Stimulated activated naive CD4-positive, alpha-beta T cell (primary cell): ENCODE data around the gene MPP2.

Source experiments
- DNase-seq, 6 experiments: peaks; one replicate each; lab custom pipeline; 2025; lab: John Stamatoyannopoulos, UW

MPP2 gene

GRCh38 chr17:43931062-43931571 is 23.8 kb upstream of the MPP2 start:
- DNase-seq, result no peak

- DNase-seq, result no peak
These were observed 21.3 kb upstream of the MPP2 start for GRCh38 chr17:43928609-43929008.

- peak in 3 of 6 experiments; percentile 18 to 34 (median 19) for DNase-seq
These were observed 20.6 kb upstream of the MPP2 start for GRCh38 chr17:43927929-43928328.

GRCh38 chr17:43927060-43927864 is 19.9 kb upstream of the MPP2 start:
- DNase-seq, result peak in 1 of 6 experiments; percentile 17

- no peak for DNase-seq
These were observed 17.2 kb upstream of the MPP2 start for GRCh38 chr17:43924558-43924957.

GRCh38 chr17:43920500-43921095 is 13.3 kb upstream of the MPP2 start:
- no peak for DNase-seq

GRCh38 chr17:43918026-43918389 is 10.7 kb upstream of the MPP2 start:
- DNase-seq, result no peak

GRCh38 chr17:43917348-43918025 is 10.2 kb upstream of the MPP2 start:
- peak; percentile 19 to 71 (median 38) for DNase-seq

- no peak for DNase-seq
These were observed 9.6 kb upstream of the MPP2 start for GRCh38 chr17:43917016-43917347.

- DNase-seq, result no peak
These were observed 9.0 kb upstream of the MPP2 start for GRCh38 chr17:43916385-43916784.

- DNase-seq, result no peak
These were observed 8.2 kb upstream of the MPP2 start for GRCh38 chr17:43915559-43915958.

- DNase-seq, result no peak
These were observed 7.1 kb upstream of the MPP2 start for GRCh38 chr17:43914451-43914850.

- DNase-seq, result no peak
These were observed 6.2 kb upstream of the MPP2 start for GRCh38 chr17:43913584-43913983.

- no peak for DNase-seq
These were observed 5.4 kb upstream of the MPP2 start for GRCh38 chr17:43912635-43913304.

GRCh38 chr17:43911904-43912303 is 4.6 kb upstream of the MPP2 start:
- no peak for DNase-seq

- no peak for DNase-seq
These were observed 2.3 kb upstream of the MPP2 start for GRCh38 chr17:43909537-43910231.

GRCh38 chr17:43907998-43908721 is 824 bp upstream of the MPP2 start:
- DNase-seq, result peak; percentile 22 to 66 (median 51)

- DNase-seq, result peak; percentile 14 to 62 (median 39)
These were observed 348 bp downstream of the MPP2 start for GRCh38 chr17:43906951-43907424.

GRCh38 chr17:43905985-43906852 is 1.1 kb downstream of the MPP2 start:
- DNase-seq, result peak; percentile 16 to 55 (median 39)

- DNase-seq, result no peak
These were observed 1.8 kb downstream of the MPP2 start for GRCh38 chr17:43905400-43905984.
